Loucy (cell line): ENCODE data around the gene ARHGEF17.

Experiments
- H2AFZ ChIP-seq: fragments of 200-600 bp; sonication (generic); 2 replicates; pipeline ENCODE4 v1.6.0; 2016; ENCODE audit warnings: antibody characterized with exemption, mild to moderate bottlenecking, low read length, moderate library complexity
- H3F3A ChIP-seq: fragments of 200-600 bp; 2 replicates; pipeline ENCODE4 v1.6.0; 2016; ENCODE audit warnings: antibody characterized with exemption, low read depth, mild to moderate bottlenecking
- H3K27me3 ChIP-seq: fragments of 200-600 bp; sonication (generic); 2 replicates; pipeline ENCODE4 v1.6.1; 2014; ENCODE audit warnings: low read length, mild to moderate bottlenecking; ENCODE audit not compliant: insufficient read depth, poor library complexity, severe bottlenecking
- H3K36me3 ChIP-seq: fragments of 200-600 bp; sonication (generic); 2 replicates; pipeline ENCODE4 v1.6.1; 2016; ENCODE audit warnings: low read length; ENCODE audit not compliant: insufficient read depth
- H3K4me1 ChIP-seq: fragments of 200-600 bp; sonication (generic); 2 replicates; pipeline ENCODE4 v1.5.1; 2014; ENCODE audit warnings: low read length, mild to moderate bottlenecking; ENCODE audit not compliant: insufficient read depth, poor library complexity, severe bottlenecking
- H3K4me2 ChIP-seq: fragments of 200-600 bp; sonication (generic); 2 replicates; pipeline ENCODE4 v1.6.0; 2014; ENCODE audit warnings: antibody characterized with exemption, low read length, low read depth, mild to moderate bottlenecking; ENCODE audit not compliant: poor library complexity, severe bottlenecking
- H3K4me3 ChIP-seq: fragments of 200-600 bp; sonication (generic); 2 replicates; pipeline ENCODE4 v1.5.1; 2014; ENCODE audit warnings: low read length, mild to moderate bottlenecking, mixed read lengths; ENCODE audit not compliant: poor library complexity, severe bottlenecking
- H3K79me2 ChIP-seq: fragments of 200-600 bp; sonication (generic); 2 replicates; pipeline ENCODE4 v1.6.1; 2014; ENCODE audit warnings: low read length; ENCODE audit not compliant: insufficient read depth
- H3K9ac ChIP-seq: fragments of 200-600 bp; sonication (generic); 2 replicates; pipeline ENCODE4 v1.6.0; 2014; ENCODE audit warnings: mild to moderate bottlenecking, low read depth, low read length, moderate library complexity; ENCODE audit not compliant: poor library complexity, severe bottlenecking
- H3K9me2 ChIP-seq: fragments of 200-600 bp; sonication (generic); replicated peaks from 2 replicates; pipeline ENCODE4 v1.6.1; 2016; ENCODE audit warnings: low read depth, low read length, mixed read lengths
- H3K9me3 ChIP-seq: fragments of 200-600 bp; sonication (generic); 2 replicates; pipeline ENCODE4 v1.6.1; 2014; ENCODE audit warnings: mild to moderate bottlenecking, antibody characterized with exemption, low read length, low read depth; ENCODE audit not compliant: insufficient read depth
- H4K20me1 ChIP-seq: fragments of 200-600 bp; sonication (generic); 2 replicates; pipeline ENCODE4 v1.6.0; 2014; ENCODE audit warnings: antibody characterized with exemption, low read length, mild to moderate bottlenecking; ENCODE audit not compliant: insufficient read depth, poor library complexity, severe bottlenecking
- EZH2phosphoT487 ChIP-seq: fragments of 200-600 bp; IDR thresholded peaks from 2 replicates; pipeline ENCODE4 v1.6.1; 2018; ENCODE audit warnings: antibody characterized with exemption, mild to moderate bottlenecking, moderate library complexity, borderline replicate concordance
- TF ChIP-seq, protein P1 (sequence below): fragments of 200-600 bp; sonication (generic); conservative IDR thresholded peaks from 2 replicates; pipeline ENCODE4 v1.5.1; 2014; ENCODE audit warnings: mild to moderate bottlenecking, antibody characterized with exemption, low read length

ARHGEF17 gene

DNA sequence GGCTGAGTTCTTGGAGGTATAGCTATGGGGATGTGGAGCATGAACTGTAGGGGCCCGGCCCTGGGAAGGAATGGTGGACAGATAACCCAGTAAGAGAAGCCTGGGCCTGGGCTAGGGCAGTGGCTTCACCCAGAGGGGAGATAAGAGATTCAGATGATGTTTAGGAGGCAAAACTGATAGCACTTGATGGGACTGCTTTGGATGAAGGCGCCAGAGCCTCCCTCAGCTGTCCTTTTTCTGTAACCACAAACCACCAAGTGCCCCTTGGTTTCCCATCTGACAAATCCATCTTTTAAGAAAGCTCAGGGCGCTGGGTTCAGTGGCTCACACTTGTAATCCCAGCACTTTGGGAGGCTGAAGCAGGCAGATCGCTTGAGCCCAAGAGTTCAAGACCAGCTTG is 91.6 kb downstream of the ARHGEF17 start:
- no peak overlapping the region for H3K4me3 ChIP-seq
- H3K9ac ChIP-seq: no peak overlapping the region
- no peak overlapping the region for H3K4me2 ChIP-seq
- no peak overlapping the region for H2AFZ ChIP-seq
- no peaks in the 10 kb centered on the region for H3K9me2 ChIP-seq
- H3K4me1 ChIP-seq: peaks cover 3% of the 10 kb centered on the region
- H3K36me3 ChIP-seq: peaks cover 33% of the 10 kb centered on the region; the same call in 1 of the 2 replicates
- no peaks in the 10 kb centered on the region for H3K9me3 ChIP-seq
- no peaks in the 10 kb centered on the region for H3K27me3 ChIP-seq
- no peaks in the 10 kb centered on the region for H3K79me2 ChIP-seq
- no peaks in the 10 kb centered on the region for H3F3A ChIP-seq
- no peaks in the 10 kb centered on the region for H4K20me1 ChIP-seq
- no peak for TF ChIP-seq EZH2phosphoT487
- TF ChIP-seq, protein P1, sequence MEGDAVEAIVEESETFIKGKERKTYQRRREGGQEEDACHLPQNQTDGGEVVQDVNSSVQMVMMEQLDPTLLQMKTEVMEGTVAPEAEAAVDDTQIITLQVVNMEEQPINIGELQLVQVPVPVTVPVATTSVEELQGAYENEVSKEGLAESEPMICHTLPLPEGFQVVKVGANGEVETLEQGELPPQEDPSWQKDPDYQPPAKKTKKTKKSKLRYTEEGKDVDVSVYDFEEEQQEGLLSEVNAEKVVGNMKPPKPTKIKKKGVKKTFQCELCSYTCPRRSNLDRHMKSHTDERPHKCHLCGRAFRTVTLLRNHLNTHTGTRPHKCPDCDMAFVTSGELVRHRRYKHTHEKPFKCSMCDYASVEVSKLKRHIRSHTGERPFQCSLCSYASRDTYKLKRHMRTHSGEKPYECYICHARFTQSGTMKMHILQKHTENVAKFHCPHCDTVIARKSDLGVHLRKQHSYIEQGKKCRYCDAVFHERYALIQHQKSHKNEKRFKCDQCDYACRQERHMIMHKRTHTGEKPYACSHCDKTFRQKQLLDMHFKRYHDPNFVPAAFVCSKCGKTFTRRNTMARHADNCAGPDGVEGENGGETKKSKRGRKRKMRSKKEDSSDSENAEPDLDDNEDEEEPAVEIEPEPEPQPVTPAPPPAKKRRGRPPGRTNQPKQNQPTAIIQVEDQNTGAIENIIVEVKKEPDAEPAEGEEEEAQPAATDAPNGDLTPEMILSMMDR: no peak

DNA sequence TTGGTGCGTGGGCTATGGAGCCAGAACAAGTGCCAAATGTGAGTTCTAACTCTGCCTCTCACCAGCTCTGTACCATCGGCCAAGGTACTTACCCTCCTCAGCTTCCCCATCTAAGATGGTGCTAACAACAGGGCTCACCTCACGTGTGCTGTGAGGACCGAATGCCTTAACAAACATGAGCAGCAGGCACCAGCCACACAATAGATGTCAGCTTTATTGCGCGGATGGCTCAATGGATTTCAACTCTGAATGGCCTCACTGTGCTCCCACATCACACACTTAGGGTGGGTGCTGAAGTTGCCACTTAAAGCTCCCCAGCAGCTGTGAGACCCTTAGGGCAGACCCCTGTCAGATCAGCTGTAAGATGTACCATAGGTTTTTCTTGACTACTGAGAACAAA is 92.2 kb downstream of the ARHGEF17 start:
- Histone ChIP-seq H3K9me2 (no peaks in the 10 kb centered on the region), H3K36me3 (peaks cover 33% of the 10 kb centered on the region; the same call in 1 of the 2 replicates), H3K9ac (no peak overlapping the region), H2AFZ (no peak overlapping the region), H3K4me3 (no peak overlapping the region), H4K20me1 (no peaks in the 10 kb centered on the region), H3K4me2 (no peak overlapping the region), H3K27me3 (no peaks in the 10 kb centered on the region), H3K79me2 (no peaks in the 10 kb centered on the region), H3F3A (no peaks in the 10 kb centered on the region), H3K4me1 (peaks cover 3% of the 10 kb centered on the region), H3K9me3 (no peaks in the 10 kb centered on the region)
- no peak for TF ChIP-seq EZH2phosphoT487
- TF ChIP-seq, protein P1: no peak

DNA sequence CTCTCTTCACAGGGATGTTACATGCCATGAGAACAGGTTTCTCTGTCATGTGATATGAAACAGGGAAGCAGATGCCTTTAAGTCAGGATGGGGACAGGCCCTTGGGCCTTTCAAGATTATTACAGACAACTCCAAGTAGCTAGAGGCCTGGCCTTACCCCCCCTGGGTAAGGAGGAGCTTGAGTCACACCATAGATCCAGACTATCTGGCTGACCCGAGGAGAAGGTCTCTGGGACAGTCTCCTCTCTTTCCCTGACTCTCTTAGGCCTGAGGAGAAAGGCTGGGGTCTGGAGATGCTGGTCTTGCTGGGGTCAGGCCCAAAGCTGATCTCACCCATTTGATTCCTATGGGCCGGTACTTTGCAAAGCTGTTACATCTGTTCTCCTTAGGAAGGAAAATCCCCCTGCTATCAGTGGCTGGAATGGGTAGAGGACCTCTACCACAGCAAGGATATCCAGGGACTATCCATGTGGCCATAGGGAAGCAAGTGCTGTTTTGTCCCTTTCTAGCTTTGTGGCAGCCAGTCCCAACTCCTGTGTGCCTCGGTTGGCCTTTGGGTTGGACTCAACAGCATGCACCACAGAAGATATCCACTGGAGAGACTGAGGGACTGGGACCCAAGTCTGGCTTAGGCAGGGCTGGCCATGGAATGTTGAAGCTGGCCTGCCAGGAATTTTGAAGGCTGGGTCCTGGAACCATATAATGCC is 93.3 kb downstream of the ARHGEF17 start:
- no peaks in the 10 kb centered on the region for H3K9me3 ChIP-seq
- H3K9me2 ChIP-seq: no peaks in the 10 kb centered on the region

More for the DNA sequence above, 93.3 kb downstream of the ARHGEF17 start:
- Histone ChIP-seq H3K79me2 (no peaks in the 10 kb centered on the region), H2AFZ (no peak overlapping the region), H3K4me3 (no peak overlapping the region), H3K4me1 (peaks cover 3% of the 10 kb centered on the region), H3F3A (no peaks in the 10 kb centered on the region), H3K9ac (no peak overlapping the region), H3K27me3 (no peaks in the 10 kb centered on the region), H3K36me3 (peaks cover 33% of the 10 kb centered on the region; the same call in 1 of the 2 replicates), H4K20me1 (no peaks in the 10 kb centered on the region), H3K4me2 (no peak overlapping the region)
- TF ChIP-seq EZH2phosphoT487: no peak
- TF ChIP-seq, protein P1: no peak
